Body of pancreas (tissue), 4 donors: Measurements from ENCODE around the gene TSTD2. TPM values are rescaled to one million over a fixed set of nuclear protein-coding genes. Genes with fewer than 3 reads are reported as not detected.

Experiments
- ATAC-seq: fragments of 150-250 bp; one replicate; pipeline ENCODE4 v1.9.1; 2016
- DNase-seq, 4 donors: peaks; one replicate each; pipeline ENCODE4 v3.0.0-alpha.2; 2019
- H3K27ac ChIP-seq, 4 donors: fragments of 200-600 bp; sonication (generic); 1 replicate in 3 of 4; 2 replicates in 1 of 4; pipeline versions ENCODE4 v1.5.1 to v1.6.1; 2016 to 2019; ENCODE audit warnings: mild to moderate bottlenecking in 1 of 4, mixed read lengths in 1 of 4, moderate library complexity in 1 of 4
- H3K27me3 ChIP-seq, 2 donors: fragments of 200-600 bp; sonication (generic); one replicate each; pipeline ENCODE4 v1.6.0; 2016; ENCODE audit warnings: mild to moderate bottlenecking in 1 of 2
- H3K36me3 ChIP-seq, 2 donors: fragments of 200-600 bp; sonication (generic); replicated peaks in 1 of 2; 2 replicates each; pipeline ENCODE4 v1.5.1; 2016; ENCODE audit warnings: low read depth in 2 of 2; ENCODE audit not compliant: insufficient read depth in 1 of 2
- H3K4me1 ChIP-seq: fragments of 200-600 bp; sonication (generic); one replicate; pipeline ENCODE4 v1.6.0; 2016
- H3K4me3 ChIP-seq, 2 donors: fragments of 200-600 bp; sonication (generic); 1 replicate in 1 of 2; 2 replicates in 1 of 2; pipeline ENCODE4 v1.5.1; 2016 to 2019
- H3K9me3 ChIP-seq, 3 donors: fragments of 200-600 bp; sonication (generic); 1 replicate in 2 of 3; 2 replicates in 1 of 3; pipeline ENCODE4 v1.5.1; 2016
- POLR2A ChIP-seq, 3 donors: fragments of 450-650 bp; IDR thresholded peaks; one replicate each; pipeline ENCODE4 v1.6.1; 2016; ENCODE audit warnings: antibody characterized with exemption in 3 of 3, mild to moderate bottlenecking in 2 of 3
- WGBS, 2 donors: methylation state at CpG; one replicate each; pipeline ENCODE4 v1.1.5; 2017; 5-methylcytosine and 5-hydroxymethylcytosine counted together
- intact Hi-C: fragments of 100-400 bp; cut with DNase I; formaldehyde crosslinking; loops from one replicate; pipeline ENCODE4 v1.15.1; 2023
- total RNA-seq, 2 donors: library from RNA; depleted of rRNA; stranded (reverse); fragments of >200 nt; gene quantifications; one replicate each; pipeline ENCODE4 v1.1.0, GENCODE V29; 2016
- TF ChIP-seq, protein P1 (sequence below), 7 experiments: fragments of 450-650 bp in 4 of 7; fragments of 200-600 bp in 3 of 7; sonication (generic) in 3 of 7; IDR thresholded peaks; one replicate each; pipeline ENCODE4 v1.5.1; 2016 to 2019; ENCODE audit warnings: antibody characterized with exemption in 7 of 7

The TSTD2 gene
- total RNA-seq, 2 donors from 2014 or later, result 10.9 to 16.6 TPM

GRCh38 chr9:97635026-97635425 is 1.9 kb upstream of the TSTD2 start:
- intact Hi-C loops, result no loop called here
- 61 to 63% methylated on average over 7 of the region's 7 CpGs for WGBS, 2 donors
- no peak for ATAC-seq
- no peak overlapping the region for H3K27ac ChIP-seq
- no peaks in the 10 kb centered on the region for H3K36me3 ChIP-seq
- H3K27me3 ChIP-seq, result no peaks in the 10 kb centered on the region
- H3K9me3 ChIP-seq, result no peaks in the 10 kb centered on the region
- no peak for TF ChIP-seq POLR2A (IDR thresholded peaks at IDR 0.05)
- TF ChIP-seq, protein P1, sequence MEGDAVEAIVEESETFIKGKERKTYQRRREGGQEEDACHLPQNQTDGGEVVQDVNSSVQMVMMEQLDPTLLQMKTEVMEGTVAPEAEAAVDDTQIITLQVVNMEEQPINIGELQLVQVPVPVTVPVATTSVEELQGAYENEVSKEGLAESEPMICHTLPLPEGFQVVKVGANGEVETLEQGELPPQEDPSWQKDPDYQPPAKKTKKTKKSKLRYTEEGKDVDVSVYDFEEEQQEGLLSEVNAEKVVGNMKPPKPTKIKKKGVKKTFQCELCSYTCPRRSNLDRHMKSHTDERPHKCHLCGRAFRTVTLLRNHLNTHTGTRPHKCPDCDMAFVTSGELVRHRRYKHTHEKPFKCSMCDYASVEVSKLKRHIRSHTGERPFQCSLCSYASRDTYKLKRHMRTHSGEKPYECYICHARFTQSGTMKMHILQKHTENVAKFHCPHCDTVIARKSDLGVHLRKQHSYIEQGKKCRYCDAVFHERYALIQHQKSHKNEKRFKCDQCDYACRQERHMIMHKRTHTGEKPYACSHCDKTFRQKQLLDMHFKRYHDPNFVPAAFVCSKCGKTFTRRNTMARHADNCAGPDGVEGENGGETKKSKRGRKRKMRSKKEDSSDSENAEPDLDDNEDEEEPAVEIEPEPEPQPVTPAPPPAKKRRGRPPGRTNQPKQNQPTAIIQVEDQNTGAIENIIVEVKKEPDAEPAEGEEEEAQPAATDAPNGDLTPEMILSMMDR (IDR thresholded peaks at IDR 0.05), result no peak
- H3K4me3 ChIP-seq, result no peak overlapping the region
- DNase-seq, result no peak
- peaks cover 60% of the 10 kb centered on the region for H3K4me1 ChIP-seq

- ATAC-seq (no peak), DNase-seq (no peak)
- Histone ChIP-seq H3K9me3 (no peaks in the 10 kb centered on the region), H3K36me3 (no peaks in the 10 kb centered on the region), H3K4me1 (peaks cover 51% of the 10 kb centered on the region), H3K27me3 (no peaks in the 10 kb centered on the region), H3K27ac (peak overlapping the region; percentile 93 to 99 (median 98)), H3K4me3 (peak overlapping the region; percentile 74 to 97)
- WGBS, 2 donors, result 1% methylated on average over 23 to 43 of the region's 43 CpGs
- TF ChIP-seq, protein P1 (IDR thresholded peaks at IDR 0.05), result no peak
- TF ChIP-seq POLR2A (IDR thresholded peaks at IDR 0.05), result no peak
- intact Hi-C loops, result no loop called here
Measured at GRCh38 chr9:97633859-97634490, 807 bp upstream of the TSTD2 start.

DNA sequence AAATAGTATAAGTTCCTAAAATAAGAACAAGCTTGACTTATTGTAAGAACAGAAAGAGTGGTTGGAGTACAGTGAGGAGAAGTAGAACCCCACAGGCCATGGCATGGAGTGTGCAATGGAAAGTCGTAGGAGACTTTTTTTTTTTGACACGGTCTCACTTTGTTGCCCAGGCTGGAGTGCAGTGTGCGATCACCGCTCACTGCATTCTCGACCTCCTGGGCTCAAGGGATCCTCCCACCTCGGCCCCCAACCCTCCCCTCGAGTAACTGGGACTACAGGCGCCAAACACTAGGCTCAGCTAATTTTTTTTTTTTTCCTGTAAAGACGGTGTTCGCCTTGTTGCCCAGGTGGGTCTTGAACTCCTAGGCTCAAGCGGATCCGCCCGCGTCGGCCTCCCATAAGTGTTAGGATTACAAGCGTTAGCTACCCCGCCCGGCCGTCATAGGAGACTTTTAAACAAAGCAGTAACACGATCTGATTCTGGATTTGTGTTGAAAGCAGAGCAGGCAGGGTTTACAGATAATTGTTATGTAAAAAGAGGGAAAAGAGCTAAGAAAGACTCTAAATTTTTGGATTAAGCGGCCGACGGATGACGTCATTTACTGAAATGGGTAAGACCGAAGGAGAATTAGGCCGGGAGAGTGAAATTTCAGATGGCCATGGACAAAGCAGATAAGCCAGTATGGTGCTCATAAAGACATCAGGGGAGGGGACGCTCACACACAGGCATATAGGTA is 752 bp downstream of the TSTD2 start:
- Histone ChIP-seq H3K9me3 (no peaks in the 10 kb centered on the region), H3K36me3 (no peaks in the 10 kb centered on the region), H3K4me3 (peak overlapping the region in 1 of 2 donors; percentile 74), H3K27me3 (no peaks in the 10 kb centered on the region), H3K4me1 (peaks cover 49% of the 10 kb centered on the region), H3K27ac (peak overlapping the region; percentile 93 to 99 (median 98))
- 1% methylated on average over 27 of the region's 27 CpGs for WGBS, 2 donors
- TF ChIP-seq, protein P1 (IDR thresholded peaks at IDR 0.05), result peak in 1 of 7 experiments; percentile 9
- TF ChIP-seq POLR2A (IDR thresholded peaks at IDR 0.05), result no peak
- peak; percentile 13 for ATAC-seq
- intact Hi-C loops, result no loop called here
- DNase-seq, result peak in 3 of 4 donors; percentile 56 to 68 (median 61)

DNA sequence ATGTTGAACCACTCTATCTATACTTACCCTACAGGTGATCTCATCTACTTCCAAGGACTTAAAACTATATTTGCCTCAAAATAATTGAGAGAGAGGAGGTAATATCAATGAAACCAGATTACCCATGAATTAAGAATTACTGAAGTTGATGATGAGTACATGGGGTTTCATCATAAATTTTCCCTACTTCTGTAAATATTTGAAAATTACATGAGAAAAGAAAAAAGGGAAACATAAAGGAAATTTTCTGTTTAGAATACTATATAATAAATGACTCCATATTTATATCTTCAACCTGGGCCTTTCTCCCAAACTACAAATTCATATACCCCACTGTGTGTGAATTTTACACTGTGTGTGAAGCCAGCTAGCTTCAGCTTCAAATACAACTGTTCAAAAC is 2.6 kb downstream of the TSTD2 start:
- no peaks in the 10 kb centered on the region for H3K9me3 ChIP-seq
- intact Hi-C loops, result no loop called here
- no peaks in the 10 kb centered on the region for H3K36me3 ChIP-seq
- no peaks in the 10 kb centered on the region for H3K27me3 ChIP-seq
- no peak for ATAC-seq
- H3K27ac ChIP-seq, result no peak overlapping the region
- DNase-seq, result no peak
- peaks cover 41% of the 10 kb centered on the region for H3K4me1 ChIP-seq
- H3K4me3 ChIP-seq, result no peak overlapping the region
- TF ChIP-seq, protein P1 (IDR thresholded peaks at IDR 0.05), result no peak
- TF ChIP-seq POLR2A (IDR thresholded peaks at IDR 0.05), result no peak
